Inflammatory macrophage (primary cell): ENCODE measurements around the gene ZFYVE9.
"Not testable (repeated sequence)": the region's sequence is repeated elsewhere in the genome, so short reads cannot be mapped to it uniquely, and the experiment has no call there.

Experiments
- DNase-seq, 2 donors: peaks; one replicate each; pipeline ENCODE4 v3.0.0-alpha.2; 2020 to 2022

Gene ZFYVE9

DNA sequence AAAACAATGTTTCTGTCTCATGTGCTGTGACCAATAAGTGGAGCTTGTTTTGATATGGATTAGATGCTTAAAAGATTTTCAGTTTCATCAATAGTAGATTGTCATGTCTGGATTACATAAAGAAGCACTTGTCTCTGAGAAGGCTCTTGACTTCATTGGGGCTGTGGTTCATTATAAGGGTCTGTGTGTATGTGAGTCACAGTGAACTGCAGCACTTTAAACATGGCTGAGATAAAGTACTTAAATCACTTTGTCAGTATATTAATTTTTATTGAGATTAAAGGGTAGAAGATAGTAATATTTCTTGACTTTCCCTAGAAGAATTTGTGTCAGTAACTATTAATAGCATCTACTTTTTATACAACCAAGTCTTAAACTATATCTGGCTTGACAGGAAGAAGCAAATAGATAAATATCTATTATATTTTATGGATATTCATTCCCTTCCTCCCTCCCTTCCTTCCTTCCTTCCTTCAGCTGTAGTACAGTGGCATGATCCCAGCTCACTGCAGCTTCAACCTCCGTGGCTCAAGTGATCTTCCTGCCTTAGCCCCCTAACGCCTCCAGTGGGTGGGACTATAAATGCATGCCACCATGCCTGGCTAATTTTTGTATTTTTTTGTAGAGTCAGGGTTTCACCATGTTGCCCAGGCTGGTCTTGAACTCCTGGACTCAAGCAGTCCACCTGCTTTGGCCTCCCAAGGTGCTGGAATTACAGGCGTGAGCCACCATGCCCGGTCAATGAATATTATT, 48.8 kb downstream of the ZFYVE9 start:
- no peak for DNase-seq

DNA sequence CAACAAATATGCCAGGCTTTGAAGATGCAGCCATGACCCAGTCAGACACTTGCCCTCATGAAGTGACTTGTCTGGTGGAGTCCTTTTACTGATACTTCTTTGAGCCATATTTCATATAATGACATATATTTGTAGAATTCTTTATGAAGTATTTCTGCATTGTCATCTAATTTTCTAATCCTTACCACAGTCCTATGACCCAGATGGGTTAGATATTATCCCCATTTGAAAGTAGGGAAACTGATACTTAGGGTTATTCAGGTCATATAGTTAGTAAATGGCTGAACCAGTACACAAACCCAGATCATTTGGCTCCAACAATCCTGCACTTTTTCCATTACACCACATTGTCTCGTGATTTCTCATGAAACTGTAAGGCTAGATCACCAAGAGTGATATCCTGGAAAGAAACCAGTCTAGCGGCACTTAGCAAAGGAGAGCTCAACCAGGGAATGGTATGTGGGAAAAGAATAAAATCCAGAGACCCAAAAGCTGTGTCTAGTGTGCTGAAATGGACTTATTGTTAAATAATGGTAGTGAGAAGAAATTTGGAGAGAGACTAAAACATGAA, 49.6 kb downstream of the ZFYVE9 start:
- DNase-seq: no peak

GRCh38 chr1:52192024-52192423, 50.1 kb downstream of the ZFYVE9 start:
- DNase-seq: no peak

DNA sequence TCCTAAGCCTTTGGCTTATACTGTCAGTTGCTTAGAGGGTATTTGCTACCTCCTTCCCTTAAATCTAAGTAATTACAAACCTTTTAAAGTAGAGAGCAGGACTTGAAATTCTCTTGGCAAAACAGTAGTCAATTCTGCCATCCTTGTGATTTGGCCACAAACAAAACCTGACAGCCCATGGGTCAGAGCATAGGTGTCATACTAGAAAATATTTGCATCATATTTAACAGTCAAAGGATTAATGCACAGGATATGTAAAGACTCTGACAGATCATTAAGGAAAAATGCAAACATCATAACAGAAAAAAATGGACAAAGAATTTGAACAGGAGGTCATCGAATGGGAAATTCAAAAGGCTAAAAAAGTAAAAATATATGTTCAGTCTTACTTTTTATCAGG, 50.5 kb downstream of the ZFYVE9 start:
- no peak for DNase-seq

- no peak for DNase-seq
These were observed 52.1 kb downstream of the ZFYVE9 start for GRCh38 chr1:52193985-52194384.

DNA sequence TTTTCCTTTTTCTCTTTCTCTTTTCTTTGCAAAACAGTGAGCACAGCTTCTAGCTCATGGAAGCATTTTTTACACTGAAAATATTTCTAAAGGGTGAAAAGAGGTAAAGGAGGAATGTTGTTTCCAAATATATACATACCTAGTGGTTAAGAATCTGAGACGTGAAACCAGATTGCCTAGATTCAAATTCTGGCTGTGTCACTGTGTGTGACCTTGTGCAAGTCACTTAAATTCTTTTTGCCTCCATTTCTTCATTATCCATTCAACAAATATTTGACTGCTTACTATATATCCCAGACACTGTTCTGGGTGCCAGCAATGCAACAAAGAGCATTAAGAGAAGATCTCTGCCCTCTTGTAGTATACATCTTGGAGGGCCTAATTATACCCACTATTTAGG, 53.3 kb downstream of the ZFYVE9 start:
- no peak for DNase-seq

GRCh38 chr1:52203935-52204625, 62.2 kb downstream of the ZFYVE9 start:
- no peak for DNase-seq

- DNase-seq: peak in 1 of 2 donors; percentile 13
These were observed 62.8 kb downstream of the ZFYVE9 start for GRCh38 chr1:52204696-52205095.

GRCh38 chr1:52206686-52207085, 64.8 kb downstream of the ZFYVE9 start:
- DNase-seq: not testable (repeated sequence)

GRCh38 chr1:52209429-52209828, 67.5 kb downstream of the ZFYVE9 start:
- no peak for DNase-seq

DNA sequence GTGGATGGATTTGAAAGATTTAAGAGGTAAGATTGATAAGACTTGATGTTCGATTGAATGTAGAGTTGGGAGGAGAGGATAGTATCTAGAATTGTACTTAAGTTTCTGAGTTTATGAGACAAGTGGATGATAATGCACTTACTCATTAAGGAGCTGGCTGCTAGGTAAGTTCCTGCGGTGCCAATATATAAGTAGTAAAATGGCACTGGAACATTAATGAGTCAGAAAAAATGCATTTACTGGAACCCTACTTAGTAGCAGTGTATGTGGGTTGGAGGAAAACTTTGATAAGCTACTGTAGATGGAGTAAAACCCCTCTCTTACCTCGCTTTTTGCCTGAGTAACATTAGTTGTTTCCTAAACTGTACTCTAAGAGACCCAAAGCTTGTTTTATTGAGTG, 68.2 kb downstream of the ZFYVE9 start:
- no peak for DNase-seq

GRCh38 chr1:52216907-52217458, 75.1 kb downstream of the ZFYVE9 start:
- DNase-seq: no peak

- no peak for DNase-seq
These were observed 83.3 kb downstream of the ZFYVE9 start for GRCh38 chr1:52225174-52225573.

DNA sequence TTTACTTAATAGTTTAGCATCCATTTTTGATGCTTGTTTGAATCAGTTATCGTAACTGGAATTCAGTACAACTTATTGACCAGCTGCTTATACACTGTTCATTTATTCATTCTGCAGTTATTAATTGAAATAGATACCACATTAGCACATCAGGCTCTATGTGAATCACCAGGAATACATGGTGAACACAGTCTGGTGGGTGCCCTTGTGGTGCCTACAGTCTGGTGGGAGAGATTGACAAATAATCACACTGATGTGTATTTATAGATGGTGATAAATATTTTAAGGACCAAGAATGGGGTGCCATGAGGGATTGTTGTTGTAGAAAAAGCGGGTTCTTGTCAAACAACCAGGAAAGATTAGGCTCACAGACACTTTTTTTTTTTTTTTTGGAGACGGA, 87.6 kb downstream of the ZFYVE9 start:
- no peak for DNase-seq

DNA sequence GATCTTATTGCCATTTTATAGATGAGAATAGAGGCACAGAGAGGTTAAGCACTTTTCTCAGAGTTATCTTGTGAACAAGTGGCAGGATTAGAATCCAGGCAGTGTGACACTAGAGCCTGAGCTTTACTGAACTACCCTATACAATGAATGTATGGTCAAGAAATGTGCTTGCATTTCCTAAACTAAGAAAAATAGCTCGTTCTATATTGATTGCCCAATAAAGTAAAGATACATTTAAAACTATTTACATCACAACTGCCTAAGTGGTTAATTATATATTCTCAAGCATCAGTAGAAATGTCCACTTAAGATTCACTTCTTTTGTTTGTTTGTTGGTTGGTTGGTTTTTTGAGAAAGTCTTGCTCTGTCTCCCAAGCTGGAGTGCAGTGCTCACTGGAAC, 91.6 kb downstream of the ZFYVE9 start:
- no peak for DNase-seq

DNA sequence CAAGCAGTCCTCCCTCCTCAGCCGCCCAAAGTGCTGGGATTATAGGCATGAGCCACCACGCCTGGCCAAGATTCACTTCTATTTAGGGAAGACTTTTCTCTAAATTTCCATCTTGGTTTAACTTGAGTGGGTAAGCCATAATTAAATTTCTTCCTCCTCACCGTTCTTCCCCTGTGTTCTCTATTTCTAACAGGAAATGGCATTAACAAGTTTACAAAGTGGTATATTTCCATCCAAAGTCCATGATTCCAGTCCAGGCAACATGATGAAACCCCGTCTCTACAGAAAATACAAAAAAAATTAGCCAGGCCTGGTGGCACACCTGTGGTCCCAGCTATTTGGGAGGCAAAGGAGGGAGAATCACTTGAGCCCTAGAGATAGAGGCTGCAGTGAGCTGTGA, 92.1 kb downstream of the ZFYVE9 start:
- no peak for DNase-seq

DNA sequence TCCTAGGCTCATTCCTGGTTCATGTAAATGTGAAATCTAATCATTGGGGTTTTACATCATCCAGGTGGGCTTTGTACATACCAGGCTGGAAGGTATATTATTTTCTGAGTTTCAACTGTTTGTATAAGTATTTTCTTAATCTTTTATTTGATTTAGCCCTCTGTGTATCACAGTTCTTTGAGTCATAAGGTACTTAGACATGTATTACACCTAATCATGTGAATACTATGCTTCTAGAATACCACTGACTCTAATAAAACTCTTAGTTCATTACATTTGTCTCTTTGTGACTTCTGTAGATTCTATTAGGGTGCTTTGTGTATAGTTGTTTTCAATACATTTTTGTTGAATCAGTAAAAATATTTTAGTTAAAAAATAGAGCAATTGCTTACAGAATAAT, 92.8 kb downstream of the ZFYVE9 start:
- no peak for DNase-seq

DNA sequence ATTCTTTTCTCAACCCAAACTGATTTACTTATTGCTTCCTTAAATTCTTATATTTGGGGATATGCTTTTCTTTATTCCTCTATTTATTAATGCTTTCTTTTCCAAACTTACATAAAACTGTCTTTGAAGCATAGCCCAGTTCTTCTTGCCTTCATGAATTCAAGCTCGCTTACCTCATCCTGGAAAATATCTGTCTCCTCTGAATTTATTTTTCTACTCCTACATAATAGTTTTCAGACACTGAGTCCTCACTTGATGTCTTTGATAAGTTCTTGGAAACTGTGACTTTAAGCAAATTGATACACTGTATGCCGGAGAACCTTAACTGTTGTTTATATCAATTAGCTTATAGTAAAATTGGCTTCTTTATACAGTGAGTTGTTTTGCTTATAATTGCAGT, 93.8 kb downstream of the ZFYVE9 start:
- no peak for DNase-seq

DNA sequence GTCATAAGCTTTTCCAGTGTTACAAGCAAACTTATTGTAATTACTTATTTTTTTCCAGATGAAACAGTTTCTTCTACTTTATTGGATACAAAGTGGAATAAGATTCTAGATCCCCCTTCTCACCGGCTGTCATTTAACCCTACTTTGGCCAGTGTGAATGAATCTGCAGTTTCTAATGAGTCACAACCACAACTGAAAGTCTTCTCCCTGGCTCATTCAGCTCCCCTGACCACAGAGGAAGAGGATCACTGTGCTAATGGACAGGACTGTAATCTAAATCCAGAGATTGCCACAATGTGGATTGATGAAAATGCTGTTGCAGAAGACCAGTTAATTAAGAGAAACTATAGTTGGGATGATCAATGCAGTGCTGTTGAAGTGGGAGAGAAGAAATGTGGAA, 95.5 kb downstream of the ZFYVE9 start:
- no peak for DNase-seq

DNA sequence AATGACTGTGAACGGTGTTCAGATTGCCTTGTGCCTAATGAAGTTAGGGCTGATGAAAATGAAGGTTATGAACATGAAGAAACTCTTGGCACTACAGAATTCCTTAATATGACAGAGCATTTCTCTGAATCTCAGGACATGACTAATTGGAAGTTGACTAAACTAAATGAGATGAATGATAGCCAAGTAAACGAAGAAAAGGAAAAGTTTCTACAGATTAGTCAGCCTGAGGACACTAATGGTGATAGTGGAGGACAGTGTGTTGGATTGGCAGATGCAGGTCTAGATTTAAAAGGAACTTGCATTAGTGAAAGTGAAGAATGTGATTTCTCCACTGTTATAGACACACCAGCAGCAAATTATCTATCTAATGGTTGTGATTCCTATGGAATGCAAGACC, 96.6 kb downstream of the ZFYVE9 start:
- DNase-seq: no peak

DNA sequence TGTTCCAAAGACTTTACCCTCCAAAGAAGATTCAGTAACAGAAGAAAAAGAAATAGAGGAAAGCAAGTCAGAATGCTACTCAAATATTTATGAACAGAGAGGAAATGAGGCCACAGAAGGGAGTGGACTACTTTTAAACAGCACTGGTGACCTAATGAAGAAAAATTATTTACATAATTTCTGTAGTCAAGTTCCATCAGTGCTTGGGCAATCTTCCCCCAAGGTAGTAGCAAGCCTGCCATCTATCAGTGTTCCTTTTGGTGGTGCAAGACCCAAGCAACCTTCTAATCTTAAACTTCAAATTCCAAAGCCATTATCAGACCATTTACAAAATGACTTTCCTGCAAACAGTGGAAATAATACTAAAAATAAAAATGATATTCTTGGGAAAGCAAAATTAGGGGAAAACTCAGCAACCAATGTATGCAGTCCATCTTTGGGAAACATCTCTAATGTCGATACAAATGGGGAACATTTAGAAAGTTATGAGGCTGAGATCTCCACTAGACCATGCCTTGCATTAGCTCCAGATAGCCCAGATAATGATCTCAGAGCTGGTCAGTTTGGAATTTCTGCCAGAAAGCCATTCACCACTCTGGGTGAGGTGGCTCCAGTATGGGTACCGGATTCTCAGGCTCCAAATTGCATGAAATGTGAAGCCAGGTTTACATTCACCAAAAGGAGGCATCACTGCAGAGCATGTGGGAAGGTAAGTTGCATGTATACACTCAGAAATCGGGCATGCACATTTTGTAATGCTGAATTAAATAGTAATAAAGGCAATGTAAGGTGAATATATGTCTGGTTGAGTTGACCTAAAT, 97.2 kb downstream of the ZFYVE9 start:
- no peak for DNase-seq

DNA sequence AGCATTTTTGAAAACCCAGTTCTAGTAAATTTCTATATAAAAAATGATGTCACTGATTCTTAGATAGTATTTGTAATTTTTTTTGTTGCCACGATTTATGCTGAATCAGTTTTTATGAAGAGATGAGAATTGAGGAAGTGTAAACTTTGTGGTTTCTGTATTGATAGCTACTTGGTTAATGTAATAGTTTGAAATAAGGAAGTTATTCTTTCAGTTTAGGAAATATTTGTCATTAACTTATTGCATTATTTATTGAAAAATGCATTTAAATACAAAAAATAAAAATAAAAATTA, 97.8 kb downstream of the ZFYVE9 start:
- peak in 1 of 2 donors; percentile 87 for DNase-seq

GRCh38 chr1:52240592-52241210, 98.8 kb downstream of the ZFYVE9 start:
- DNase-seq: peak; percentile 36 to 73
